Measurements from ENCODE around the gene ME3.

ME3 gene

GRCh38 chr11:86579406-86579731 is 93.0 kb downstream of the ME3 start:
- Histone ChIP-seq H3K27me3 (ENCODE audit: insufficient read depth, poor library complexity, severe bottlenecking) (peaks cover 3% of the 10 kb centered on the region), H3K27ac (replicated peaks) (no peak overlapping the region), H3K4me3 (replicated peaks; ENCODE audit: insufficient read depth, low read length) (no peak overlapping the region)
- TF ChIP-seq CTCF (IDR thresholded peaks at IDR 0.05; ENCODE audit: insufficient read depth, low read length) (no peak), GABPA (IDR thresholded peaks at IDR 0.05; ENCODE audit: low read depth) (no peak), POLR2AphosphoS5 (IDR thresholded peaks at IDR 0.05; ENCODE audit: low read depth) (no peak), REST (IDR thresholded peaks at IDR 0.05; ENCODE audit: insufficient replicate concordance, low read depth) (no peak), SPI1 (IDR thresholded peaks at IDR 0.05; ENCODE audit: borderline replicate concordance, low read depth) (no peak)
- DNase-seq (ENCODE audit: low read depth in 1 of 2, low spot score in 1 of 2), result no peak

- Histone ChIP-seq H3K27me3 (ENCODE audit: insufficient read depth, poor library complexity, severe bottlenecking) (peaks cover 3% of the 10 kb centered on the region), H3K27ac (replicated peaks) (no peak overlapping the region), H3K4me3 (replicated peaks; ENCODE audit: insufficient read depth, low read length) (no peak overlapping the region)
- no peak for DNase-seq (ENCODE audit: low read depth in 1 of 2, low spot score in 1 of 2)
- TF ChIP-seq SPI1 (IDR thresholded peaks at IDR 0.05; ENCODE audit: borderline replicate concordance, low read depth) (no peak), GABPA (IDR thresholded peaks at IDR 0.05; ENCODE audit: low read depth) (no peak), POLR2AphosphoS5 (IDR thresholded peaks at IDR 0.05; ENCODE audit: low read depth) (no peak), CTCF (IDR thresholded peaks at IDR 0.05; ENCODE audit: insufficient read depth, low read length) (no peak), REST (IDR thresholded peaks at IDR 0.05; ENCODE audit: insufficient replicate concordance, low read depth) (no peak)
Measured at GRCh38 chr11:86578727-86579405, 93.5 kb downstream of the ME3 start.

GRCh38 chr11:86577644-86578636 is 94.5 kb downstream of the ME3 start:
- Histone ChIP-seq H3K27ac (replicated peaks) (no peak overlapping the region), H3K27me3 (ENCODE audit: insufficient read depth, poor library complexity, severe bottlenecking) (no peaks in the 10 kb centered on the region), H3K4me3 (replicated peaks; ENCODE audit: insufficient read depth, low read length) (no peak overlapping the region)
- DNase-seq (ENCODE audit: low read depth in 1 of 2, low spot score in 1 of 2), result no peak
- no peak for TF ChIP-seq CTCF (IDR thresholded peaks at IDR 0.05; ENCODE audit: insufficient read depth, low read length)
- no peak for TF ChIP-seq SPI1 (IDR thresholded peaks at IDR 0.05; ENCODE audit: borderline replicate concordance, low read depth)
- no peak for TF ChIP-seq POLR2AphosphoS5 (IDR thresholded peaks at IDR 0.05; ENCODE audit: low read depth)
- TF ChIP-seq GABPA (IDR thresholded peaks at IDR 0.05; ENCODE audit: low read depth), result no peak
- no peak for TF ChIP-seq REST (IDR thresholded peaks at IDR 0.05; ENCODE audit: insufficient replicate concordance, low read depth)

Measured in HL-60 (cell line).